Measurements from ENCODE around the gene CENPF.

Gene CENPF

DNA sequence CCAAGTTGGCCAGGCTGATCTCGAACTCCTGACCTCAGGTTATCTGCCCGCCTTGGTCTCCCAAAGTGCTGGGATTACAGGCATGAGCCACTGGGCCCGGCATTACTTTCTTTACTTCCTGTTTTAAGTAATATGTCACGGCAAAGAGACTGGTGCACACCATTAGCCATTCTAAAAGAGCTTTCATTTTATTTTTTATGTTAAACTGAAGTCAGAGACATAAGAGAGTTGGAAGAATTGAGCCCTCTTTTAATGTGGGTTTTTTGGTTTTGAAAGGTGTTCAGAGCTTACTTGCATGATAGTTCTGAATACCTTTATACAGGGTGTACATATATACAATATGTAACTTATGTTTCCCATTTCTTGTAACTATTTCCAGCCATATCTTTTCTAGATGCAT, 14.3 kb downstream of the CENPF start:
- DNase-seq (ENCODE audit: insufficient read length, low spot score) (no peak), FAIRE-seq (no peak)
- TF ChIP-seq POLR2AphosphoS5 (IDR thresholded peaks at IDR 0.05; ENCODE audit: low read depth, low read length) (no peak), POU2F2 (IDR thresholded peaks at IDR 0.05; ENCODE audit: low read depth, low read length) (no peak), TAF1 (IDR thresholded peaks at IDR 0.05; ENCODE audit: low read depth, low read length) (no peak), SPI1 (IDR thresholded peaks at IDR 0.05; ENCODE audit: low read depth, low read length) (no peak), PAX5 (IDR thresholded peaks at IDR 0.05; ENCODE audit: insufficient read depth, low read length, severe bottlenecking) (no peak), POLR2A (IDR thresholded peaks at IDR 0.05; ENCODE audit: low read depth, low read length) (no peak)

GRCh38 chr1:214617843-214618242, 14.8 kb downstream of the CENPF start:
- no peak for DNase-seq (ENCODE audit: insufficient read length, low spot score)
- TF ChIP-seq PAX5 (IDR thresholded peaks at IDR 0.05; ENCODE audit: insufficient read depth, low read length, severe bottlenecking) (no peak), POLR2AphosphoS5 (IDR thresholded peaks at IDR 0.05; ENCODE audit: low read depth, low read length) (no peak), SPI1 (IDR thresholded peaks at IDR 0.05; ENCODE audit: low read depth, low read length) (no peak), POLR2A (IDR thresholded peaks at IDR 0.05; ENCODE audit: low read depth, low read length) (no peak), POU2F2 (IDR thresholded peaks at IDR 0.05; ENCODE audit: low read depth, low read length) (no peak), TAF1 (IDR thresholded peaks at IDR 0.05; ENCODE audit: low read depth, low read length) (no peak)
- no peak for FAIRE-seq

DNA sequence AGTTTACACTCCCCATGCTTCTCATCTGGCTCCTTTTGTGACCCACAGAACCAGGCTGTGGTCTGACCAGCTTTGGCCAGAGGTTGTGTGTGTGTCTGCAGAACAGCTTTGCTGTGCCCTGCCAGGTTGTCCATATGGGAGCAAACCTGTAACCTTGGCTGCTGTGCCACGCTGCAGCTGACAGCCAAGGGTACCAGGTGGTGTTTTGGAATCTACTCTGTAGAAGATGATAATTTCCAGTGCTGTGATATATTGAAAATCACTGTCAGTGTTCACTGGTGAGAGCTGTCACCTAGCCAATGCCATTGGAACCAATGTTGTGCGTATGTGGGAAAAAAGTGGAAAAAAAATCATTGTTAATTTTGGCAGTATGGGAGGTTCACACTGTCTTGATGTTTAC, 18.2 kb downstream of the CENPF start:
- FAIRE-seq, result no peak
- TF ChIP-seq POU2F2 (IDR thresholded peaks at IDR 0.05; ENCODE audit: low read depth, low read length) (no peak), PAX5 (IDR thresholded peaks at IDR 0.05; ENCODE audit: insufficient read depth, low read length, severe bottlenecking) (no peak), SPI1 (IDR thresholded peaks at IDR 0.05; ENCODE audit: low read depth, low read length) (no peak), TAF1 (IDR thresholded peaks at IDR 0.05; ENCODE audit: low read depth, low read length) (no peak), POLR2A (IDR thresholded peaks at IDR 0.05; ENCODE audit: low read depth, low read length) (no peak), POLR2AphosphoS5 (IDR thresholded peaks at IDR 0.05; ENCODE audit: low read depth, low read length) (no peak)
- DNase-seq (ENCODE audit: insufficient read length, low spot score), result no peak

DNA sequence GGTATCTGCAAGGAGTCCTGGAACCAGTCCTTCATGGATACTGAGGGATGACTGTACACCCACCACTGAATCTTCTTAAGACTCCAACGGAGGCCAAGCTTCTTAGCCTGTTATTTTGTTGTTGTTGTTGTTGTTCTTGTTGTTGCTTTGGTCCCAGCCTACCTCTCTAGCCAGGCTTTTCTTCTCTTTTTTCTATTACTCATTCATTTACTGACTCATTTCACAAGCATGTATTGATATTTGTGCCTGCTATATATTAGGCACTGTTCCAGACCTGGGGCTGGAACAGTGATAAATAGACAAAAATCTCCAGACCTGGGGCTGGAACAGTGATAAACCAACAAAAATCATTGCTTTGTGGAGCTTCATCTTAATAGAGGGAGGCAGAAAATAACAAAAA, 20.4 kb downstream of the CENPF start:
- TF ChIP-seq POU2F2 (IDR thresholded peaks at IDR 0.05; ENCODE audit: low read depth, low read length) (no peak), SPI1 (IDR thresholded peaks at IDR 0.05; ENCODE audit: low read depth, low read length) (no peak), POLR2AphosphoS5 (IDR thresholded peaks at IDR 0.05; ENCODE audit: low read depth, low read length) (no peak), TAF1 (IDR thresholded peaks at IDR 0.05; ENCODE audit: low read depth, low read length) (no peak), PAX5 (IDR thresholded peaks at IDR 0.05; ENCODE audit: insufficient read depth, low read length, severe bottlenecking) (no peak), POLR2A (IDR thresholded peaks at IDR 0.05; ENCODE audit: low read depth, low read length) (no peak)
- FAIRE-seq (no peak), DNase-seq (ENCODE audit: insufficient read length, low spot score) (no peak)

- FAIRE-seq (no peak), DNase-seq (ENCODE audit: insufficient read length, low spot score) (no peak)
- TF ChIP-seq POLR2AphosphoS5 (IDR thresholded peaks at IDR 0.05; ENCODE audit: low read depth, low read length) (no peak), POLR2A (IDR thresholded peaks at IDR 0.05; ENCODE audit: low read depth, low read length) (no peak), PAX5 (IDR thresholded peaks at IDR 0.05; ENCODE audit: insufficient read depth, low read length, severe bottlenecking) (no peak), POU2F2 (IDR thresholded peaks at IDR 0.05; ENCODE audit: low read depth, low read length) (no peak), TAF1 (IDR thresholded peaks at IDR 0.05; ENCODE audit: low read depth, low read length) (no peak), SPI1 (IDR thresholded peaks at IDR 0.05; ENCODE audit: low read depth, low read length) (no peak)
Observed at GRCh38 chr1:214632091-214632490, 29.1 kb downstream of the CENPF start.

DNA sequence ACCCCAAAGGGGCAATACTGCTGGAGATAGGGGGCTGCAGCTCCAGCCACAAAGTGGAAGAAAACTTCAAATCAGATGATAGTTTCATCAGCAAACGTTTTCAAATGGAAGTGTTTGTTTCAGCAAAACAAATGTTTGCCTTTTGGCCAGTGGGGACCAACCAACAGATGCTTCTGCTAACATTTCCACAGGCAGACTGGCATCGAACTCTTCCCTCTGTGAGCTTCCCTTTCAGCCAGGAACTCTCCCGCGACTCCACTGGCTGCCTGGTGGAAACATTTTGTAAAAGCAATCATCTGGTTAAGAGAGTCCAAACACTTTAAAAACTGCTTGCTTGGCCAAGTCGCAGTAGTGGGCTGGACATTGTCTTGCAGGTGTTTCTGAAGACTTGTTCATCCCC, 30.7 kb downstream of the CENPF start:
- FAIRE-seq (no peak), DNase-seq (ENCODE audit: insufficient read length, low spot score) (no peak)
- TF ChIP-seq POU2F2 (IDR thresholded peaks at IDR 0.05; ENCODE audit: low read depth, low read length), result no peak
- no peak for TF ChIP-seq POLR2A (IDR thresholded peaks at IDR 0.05; ENCODE audit: low read depth, low read length)
- no peak for TF ChIP-seq SPI1 (IDR thresholded peaks at IDR 0.05; ENCODE audit: low read depth, low read length)
- no peak for TF ChIP-seq TAF1 (IDR thresholded peaks at IDR 0.05; ENCODE audit: low read depth, low read length)
- no peak for TF ChIP-seq PAX5 (IDR thresholded peaks at IDR 0.05; ENCODE audit: insufficient read depth, low read length, severe bottlenecking)
- TF ChIP-seq POLR2AphosphoS5 (IDR thresholded peaks at IDR 0.05; ENCODE audit: low read depth, low read length), result no peak

- DNase-seq (ENCODE audit: insufficient read length, low spot score) (no peak), FAIRE-seq (no peak)
- TF ChIP-seq POU2F2 (IDR thresholded peaks at IDR 0.05; ENCODE audit: low read depth, low read length) (no peak), POLR2AphosphoS5 (IDR thresholded peaks at IDR 0.05; ENCODE audit: low read depth, low read length) (no peak), PAX5 (IDR thresholded peaks at IDR 0.05; ENCODE audit: insufficient read depth, low read length, severe bottlenecking) (no peak), POLR2A (IDR thresholded peaks at IDR 0.05; ENCODE audit: low read depth, low read length) (no peak), TAF1 (IDR thresholded peaks at IDR 0.05; ENCODE audit: low read depth, low read length) (no peak), SPI1 (IDR thresholded peaks at IDR 0.05; ENCODE audit: low read depth, low read length) (no peak)
Observed at GRCh38 chr1:214634267-214634666, 31.3 kb downstream of the CENPF start.

DNA sequence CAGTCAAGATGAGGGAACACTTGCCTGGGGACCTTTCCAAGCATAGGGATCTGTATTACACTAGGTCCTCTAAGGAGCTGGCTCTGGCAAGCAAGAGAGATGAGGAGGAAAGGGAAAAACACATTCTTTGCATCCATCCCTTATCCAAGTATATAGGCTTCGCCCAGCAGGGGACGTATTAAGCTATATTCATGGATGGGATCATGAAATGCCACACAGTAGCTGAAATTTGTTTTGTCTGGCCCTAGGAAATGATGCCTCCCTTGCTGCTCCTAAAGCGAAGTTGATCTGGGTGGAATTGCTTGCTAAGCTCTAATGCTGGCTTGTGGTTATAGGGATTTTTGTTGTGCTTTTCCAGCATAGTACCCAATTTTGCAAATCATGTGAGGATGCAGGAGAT, 32.1 kb downstream of the CENPF start:
- no peak for FAIRE-seq
- DNase-seq (ENCODE audit: insufficient read length, low spot score), result no peak
- no peak for TF ChIP-seq POU2F2 (IDR thresholded peaks at IDR 0.05; ENCODE audit: low read depth, low read length)
- no peak for TF ChIP-seq PAX5 (IDR thresholded peaks at IDR 0.05; ENCODE audit: insufficient read depth, low read length, severe bottlenecking)
- TF ChIP-seq POLR2A (IDR thresholded peaks at IDR 0.05; ENCODE audit: low read depth, low read length), result no peak
- no peak for TF ChIP-seq SPI1 (IDR thresholded peaks at IDR 0.05; ENCODE audit: low read depth, low read length)
- TF ChIP-seq TAF1 (IDR thresholded peaks at IDR 0.05; ENCODE audit: low read depth, low read length), result no peak
- no peak for TF ChIP-seq POLR2AphosphoS5 (IDR thresholded peaks at IDR 0.05; ENCODE audit: low read depth, low read length)

- DNase-seq (ENCODE audit: insufficient read length, low spot score), result no peak
- no peak for FAIRE-seq
- no peak for TF ChIP-seq POU2F2 (IDR thresholded peaks at IDR 0.05; ENCODE audit: low read depth, low read length)
- no peak for TF ChIP-seq POLR2AphosphoS5 (IDR thresholded peaks at IDR 0.05; ENCODE audit: low read depth, low read length)
- no peak for TF ChIP-seq TAF1 (IDR thresholded peaks at IDR 0.05; ENCODE audit: low read depth, low read length)
- TF ChIP-seq SPI1 (IDR thresholded peaks at IDR 0.05; ENCODE audit: low read depth, low read length), result no peak
- TF ChIP-seq POLR2A (IDR thresholded peaks at IDR 0.05; ENCODE audit: low read depth, low read length), result no peak
- TF ChIP-seq PAX5 (IDR thresholded peaks at IDR 0.05; ENCODE audit: insufficient read depth, low read length, severe bottlenecking), result no peak
Observed at GRCh38 chr1:214635506-214635905, 32.5 kb downstream of the CENPF start.

DNA sequence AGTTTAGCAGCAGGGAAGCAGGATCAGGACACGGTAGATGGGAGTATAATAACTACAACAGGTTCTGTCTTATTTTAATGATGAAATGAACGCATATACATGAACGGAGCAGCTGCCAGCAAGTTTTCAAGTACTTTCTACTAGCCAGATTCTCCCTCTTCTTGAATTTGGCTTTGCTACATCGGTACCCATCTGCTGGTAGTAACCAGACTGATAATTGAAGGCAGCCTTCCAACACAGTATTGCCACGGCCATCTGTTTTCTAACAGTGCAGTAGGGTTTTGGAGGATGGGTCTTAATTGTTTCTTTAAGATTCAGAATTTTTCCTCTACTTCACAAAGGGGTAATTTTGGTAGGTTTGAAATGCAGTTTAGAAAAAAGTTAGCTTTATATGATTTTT, 33.4 kb downstream of the CENPF start:
- no peak for TF ChIP-seq POU2F2 (IDR thresholded peaks at IDR 0.05; ENCODE audit: low read depth, low read length)
- no peak for TF ChIP-seq POLR2A (IDR thresholded peaks at IDR 0.05; ENCODE audit: low read depth, low read length)
- TF ChIP-seq POLR2AphosphoS5 (IDR thresholded peaks at IDR 0.05; ENCODE audit: low read depth, low read length), result no peak
- no peak for TF ChIP-seq SPI1 (IDR thresholded peaks at IDR 0.05; ENCODE audit: low read depth, low read length)
- no peak for TF ChIP-seq TAF1 (IDR thresholded peaks at IDR 0.05; ENCODE audit: low read depth, low read length)
- no peak for TF ChIP-seq PAX5 (IDR thresholded peaks at IDR 0.05; ENCODE audit: insufficient read depth, low read length, severe bottlenecking)
- FAIRE-seq (no peak), DNase-seq (ENCODE audit: insufficient read length, low spot score) (no peak)

All from GM12891 (cell line).